ENCODE measurements around the gene CFAP299.

DNA sequence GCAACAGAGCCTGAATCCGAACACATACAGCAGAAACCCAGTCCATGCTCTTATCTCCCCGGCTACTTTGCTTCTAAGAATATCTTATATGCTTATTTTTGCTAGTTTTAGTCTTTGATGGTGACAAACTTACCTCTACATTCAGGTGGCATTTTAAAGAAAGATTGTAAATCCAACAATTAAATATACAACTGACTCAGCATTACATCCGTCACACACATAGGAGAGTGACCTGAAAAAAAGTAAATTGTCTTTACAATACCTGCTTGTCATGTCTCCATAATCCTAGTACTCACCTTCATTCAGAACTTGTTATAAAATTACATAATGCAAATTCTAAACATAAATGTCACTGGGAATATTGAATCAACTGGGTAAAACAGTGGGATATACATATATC lies 664.4 kb downstream of the CFAP299 start:
- TF ChIP-seq, protein P1, sequence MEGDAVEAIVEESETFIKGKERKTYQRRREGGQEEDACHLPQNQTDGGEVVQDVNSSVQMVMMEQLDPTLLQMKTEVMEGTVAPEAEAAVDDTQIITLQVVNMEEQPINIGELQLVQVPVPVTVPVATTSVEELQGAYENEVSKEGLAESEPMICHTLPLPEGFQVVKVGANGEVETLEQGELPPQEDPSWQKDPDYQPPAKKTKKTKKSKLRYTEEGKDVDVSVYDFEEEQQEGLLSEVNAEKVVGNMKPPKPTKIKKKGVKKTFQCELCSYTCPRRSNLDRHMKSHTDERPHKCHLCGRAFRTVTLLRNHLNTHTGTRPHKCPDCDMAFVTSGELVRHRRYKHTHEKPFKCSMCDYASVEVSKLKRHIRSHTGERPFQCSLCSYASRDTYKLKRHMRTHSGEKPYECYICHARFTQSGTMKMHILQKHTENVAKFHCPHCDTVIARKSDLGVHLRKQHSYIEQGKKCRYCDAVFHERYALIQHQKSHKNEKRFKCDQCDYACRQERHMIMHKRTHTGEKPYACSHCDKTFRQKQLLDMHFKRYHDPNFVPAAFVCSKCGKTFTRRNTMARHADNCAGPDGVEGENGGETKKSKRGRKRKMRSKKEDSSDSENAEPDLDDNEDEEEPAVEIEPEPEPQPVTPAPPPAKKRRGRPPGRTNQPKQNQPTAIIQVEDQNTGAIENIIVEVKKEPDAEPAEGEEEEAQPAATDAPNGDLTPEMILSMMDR (conservative IDR thresholded peaks at IDR 0.05; ENCODE audit: low read depth, low read length), result no peak
- TF ChIP-seq EZH2 (IDR thresholded peaks at IDR 0.05; ENCODE audit: borderline replicate concordance, low read depth, low read length, poor library complexity, severe bottlenecking), result no peak
